OCI-LY1 (cell line): Measurements from ENCODE around the gene RBBP6.

Source experiments
- H2AFZ ChIP-seq: fragments of 200-600 bp; sonication (generic), shearing (Covaris generic); 2 replicates; pipeline ENCODE4 v1.6.0; 2014; ENCODE audit warnings: antibody characterized with exemption, mild to moderate bottlenecking, low read length
- H3F3A ChIP-seq: fragments of 200-600 bp; sonication (generic), shearing (Covaris generic); 2 replicates; pipeline ENCODE4 v1.6.0; 2014; ENCODE audit warnings: mild to moderate bottlenecking, antibody characterized with exemption, low read length, moderate library complexity; ENCODE audit not compliant: insufficient read depth
- H3K27ac ChIP-seq: fragments of 200-600 bp; sonication (generic); 2 replicates; pipeline ENCODE4 v1.5.1; 2014; ENCODE audit warnings: low read length, mixed run types, mild to moderate bottlenecking, low read depth; ENCODE audit not compliant: poor library complexity, severe bottlenecking
- H3K27me3 ChIP-seq: fragments of 200-600 bp; sonication (generic); 2 replicates; pipeline ENCODE4 v1.6.0; 2014; ENCODE audit warnings: antibody characterized with exemption, mild to moderate bottlenecking, low read length, moderate library complexity; ENCODE audit not compliant: insufficient read depth
- H3K36me3 ChIP-seq: fragments of 200-600 bp; sonication (generic); 2 replicates; pipeline ENCODE4 v1.6.1; 2014; ENCODE audit warnings: mild to moderate bottlenecking, antibody characterized with exemption, low read length, moderate library complexity, mixed read lengths; ENCODE audit not compliant: insufficient read depth
- H3K4me1 ChIP-seq: fragments of 200-600 bp; sonication (generic); 2 replicates; pipeline ENCODE4 v1.5.1; 2014; ENCODE audit warnings: mild to moderate bottlenecking, low read length, moderate library complexity; ENCODE audit not compliant: insufficient read depth, severe bottlenecking
- H3K4me2 ChIP-seq: fragments of 200-600 bp; sonication (generic), shearing (Covaris generic); 2 replicates; pipeline ENCODE4 v1.6.1; 2014; ENCODE audit warnings: low read length
- H3K4me3 ChIP-seq: fragments of 200-600 bp; sonication (generic); 2 replicates; pipeline ENCODE4 v1.5.1; 2014; ENCODE audit warnings: low read length, low read depth, mild to moderate bottlenecking, mixed read lengths; ENCODE audit not compliant: poor library complexity, severe bottlenecking
- H3K79me2 ChIP-seq: fragments of 200-600 bp; shearing (Covaris generic); 2 replicates; pipeline ENCODE4 v1.6.1; 2016; ENCODE audit warnings: mixed run types, low read length, mixed read lengths; ENCODE audit not compliant: insufficient read depth
- H3K9ac ChIP-seq: fragments of 200-600 bp; sonication (generic), shearing (Covaris generic); 2 replicates; pipeline ENCODE4 v1.6.1; 2014; ENCODE audit warnings: mild to moderate bottlenecking, low read length, mixed read lengths
- H3K9me2 ChIP-seq: fragments of 200-600 bp; sonication (generic), shearing (Covaris generic); 2 replicates; pipeline ENCODE4 v1.6.1; 2014; ENCODE audit warnings: low read depth, mild to moderate bottlenecking, low read length, mixed read lengths
- H3K9me3 ChIP-seq: fragments of 200-600 bp; shearing (Covaris generic); 2 replicates; pipeline ENCODE4 v1.6.1; 2014; ENCODE audit warnings: low read length, mixed read lengths
- H4K20me1 ChIP-seq: fragments of 200-600 bp; sonication (generic), shearing (Covaris generic); 2 replicates; pipeline ENCODE4 v1.6.0; 2016; ENCODE audit warnings: mild to moderate bottlenecking, low read length; ENCODE audit not compliant: insufficient read depth
- EZH2 ChIP-seq: fragments of 200-600 bp; sonication (generic), shearing (Covaris generic); IDR thresholded peaks from 2 replicates; pipeline ENCODE4 v1.8.0; 2017; ENCODE audit warnings: borderline replicate concordance, mixed run types, mild to moderate bottlenecking, antibody characterized with exemption, low read length, moderate library complexity, mixed read lengths
- TF ChIP-seq, protein P1 (sequence below): fragments of 200-600 bp; sonication (generic), shearing (Covaris generic); IDR thresholded peaks from 2 replicates; pipeline ENCODE4 v1.5.1; 2017; ENCODE audit warnings: mild to moderate bottlenecking, antibody characterized with exemption, low read length, moderate library complexity, mixed read lengths

RBBP6 gene

DNA sequence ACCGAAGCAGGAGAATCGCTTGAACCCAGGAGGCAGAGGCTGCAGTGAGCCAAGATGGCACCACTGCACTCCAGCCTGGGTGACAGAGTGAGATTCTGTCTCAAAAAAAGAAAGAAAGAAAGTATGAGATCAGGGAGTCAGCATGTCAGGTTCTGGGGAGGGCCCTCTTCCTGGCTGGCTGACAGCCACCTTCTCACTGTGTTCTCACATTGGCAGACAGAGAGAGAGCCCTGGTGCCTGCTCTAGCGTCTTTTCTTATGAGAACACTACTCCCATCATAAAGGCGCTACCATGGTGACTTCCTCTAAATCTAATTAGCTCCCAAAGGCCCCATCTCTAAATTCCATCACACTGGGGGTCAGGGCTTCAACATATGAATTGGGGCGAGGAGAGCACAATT is 27.6 kb upstream of the RBBP6 start:
- H3K79me2 ChIP-seq: no peaks in the 10 kb centered on the region
- no peak overlapping the region for H3K4me3 ChIP-seq
- no peak overlapping the region for H2AFZ ChIP-seq
- no peaks in the 10 kb centered on the region for H4K20me1 ChIP-seq
- no peaks in the 10 kb centered on the region for H3K9me2 ChIP-seq
- no peaks in the 10 kb centered on the region for H3K36me3 ChIP-seq
- H3F3A ChIP-seq: no peaks in the 10 kb centered on the region
- H3K27ac ChIP-seq: no peak overlapping the region
- H3K9ac ChIP-seq: no peak overlapping the region
- H3K4me1 ChIP-seq: no peaks in the 10 kb centered on the region
- H3K27me3 ChIP-seq: no peaks in the 10 kb centered on the region
- TF ChIP-seq, protein P1, sequence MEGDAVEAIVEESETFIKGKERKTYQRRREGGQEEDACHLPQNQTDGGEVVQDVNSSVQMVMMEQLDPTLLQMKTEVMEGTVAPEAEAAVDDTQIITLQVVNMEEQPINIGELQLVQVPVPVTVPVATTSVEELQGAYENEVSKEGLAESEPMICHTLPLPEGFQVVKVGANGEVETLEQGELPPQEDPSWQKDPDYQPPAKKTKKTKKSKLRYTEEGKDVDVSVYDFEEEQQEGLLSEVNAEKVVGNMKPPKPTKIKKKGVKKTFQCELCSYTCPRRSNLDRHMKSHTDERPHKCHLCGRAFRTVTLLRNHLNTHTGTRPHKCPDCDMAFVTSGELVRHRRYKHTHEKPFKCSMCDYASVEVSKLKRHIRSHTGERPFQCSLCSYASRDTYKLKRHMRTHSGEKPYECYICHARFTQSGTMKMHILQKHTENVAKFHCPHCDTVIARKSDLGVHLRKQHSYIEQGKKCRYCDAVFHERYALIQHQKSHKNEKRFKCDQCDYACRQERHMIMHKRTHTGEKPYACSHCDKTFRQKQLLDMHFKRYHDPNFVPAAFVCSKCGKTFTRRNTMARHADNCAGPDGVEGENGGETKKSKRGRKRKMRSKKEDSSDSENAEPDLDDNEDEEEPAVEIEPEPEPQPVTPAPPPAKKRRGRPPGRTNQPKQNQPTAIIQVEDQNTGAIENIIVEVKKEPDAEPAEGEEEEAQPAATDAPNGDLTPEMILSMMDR: no peak
- no peak for TF ChIP-seq EZH2
- no peak overlapping the region for H3K4me2 ChIP-seq
- no peaks in the 10 kb centered on the region for H3K9me3 ChIP-seq

DNA sequence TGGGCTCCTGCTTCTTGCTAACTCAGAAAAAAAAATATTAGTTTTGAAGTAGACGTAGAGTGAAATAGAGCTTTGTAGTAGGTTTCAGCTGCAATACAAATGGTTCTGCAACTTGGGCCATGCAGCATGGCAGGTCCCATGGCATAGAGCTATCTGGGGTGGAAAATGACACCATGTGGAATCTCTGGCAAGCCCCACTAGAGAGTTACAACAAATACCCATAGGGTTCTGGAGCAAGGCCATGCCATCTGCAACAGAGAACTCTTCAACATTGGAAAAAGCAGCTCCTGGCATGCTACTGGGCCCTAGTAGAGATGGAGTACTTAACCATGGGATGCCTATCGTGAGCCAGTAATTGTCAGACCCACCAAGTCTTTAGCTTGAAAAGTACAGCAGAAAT is 25.3 kb upstream of the RBBP6 start:
- Histone ChIP-seq H4K20me1 (no peaks in the 10 kb centered on the region), H3K27ac (no peak overlapping the region), H2AFZ (no peak overlapping the region), H3K27me3 (no peaks in the 10 kb centered on the region), H3K9me3 (no peaks in the 10 kb centered on the region), H3K4me1 (no peaks in the 10 kb centered on the region), H3K9me2 (no peaks in the 10 kb centered on the region), H3K4me2 (no peak overlapping the region), H3F3A (no peaks in the 10 kb centered on the region), H3K4me3 (no peak overlapping the region), H3K36me3 (no peaks in the 10 kb centered on the region), H3K9ac (no peak overlapping the region), H3K79me2 (no peaks in the 10 kb centered on the region)
- TF ChIP-seq, protein P1: no peak
- no peak for TF ChIP-seq EZH2

DNA sequence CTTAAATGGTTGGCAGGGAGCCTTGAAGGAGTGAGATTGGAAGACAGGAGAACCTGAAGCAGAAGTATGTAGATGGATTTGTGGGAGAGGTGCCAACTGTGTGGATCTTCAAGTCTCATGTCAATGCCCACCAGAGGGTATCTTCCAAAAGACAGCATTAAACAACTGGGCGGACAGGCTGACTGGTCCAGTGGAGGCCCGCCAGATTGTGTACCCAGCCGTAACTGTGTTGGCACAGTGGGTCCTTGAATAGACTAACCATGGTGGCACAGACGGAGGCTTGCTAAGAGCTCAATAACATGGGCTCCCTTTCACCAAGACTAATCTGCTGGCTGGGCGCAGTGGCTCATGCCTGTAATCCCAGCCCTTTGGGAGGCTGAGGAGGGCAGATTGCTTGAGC is 24.2 kb upstream of the RBBP6 start:
- no peak overlapping the region for H3K27ac ChIP-seq
- no peaks in the 10 kb centered on the region for H3K36me3 ChIP-seq
- H3K27me3 ChIP-seq: no peaks in the 10 kb centered on the region
- H2AFZ ChIP-seq: no peak overlapping the region
- H3K9me3 ChIP-seq: no peaks in the 10 kb centered on the region
- H3K4me2 ChIP-seq: no peak overlapping the region
- no peaks in the 10 kb centered on the region for H3K9me2 ChIP-seq
- no peaks in the 10 kb centered on the region for H4K20me1 ChIP-seq
- no peak overlapping the region for H3K9ac ChIP-seq
- no peaks in the 10 kb centered on the region for H3K79me2 ChIP-seq
- TF ChIP-seq, protein P1: no peak
- no peak for TF ChIP-seq EZH2
- no peaks in the 10 kb centered on the region for H3K4me1 ChIP-seq
- H3F3A ChIP-seq: no peaks in the 10 kb centered on the region
- H3K4me3 ChIP-seq: no peak overlapping the region
